Endothelial cell of umbilical vein (primary cell): ENCODE results near the gene GALNT13. TPM values are rescaled to one million over a fixed set of nuclear protein-coding genes. Genes with fewer than 3 reads are reported as not detected.

Source experiments
- BruUV-seq: library from RNA; stranded (reverse); fragments of 400-500 nt; replicated peaks from 2 replicates; lab custom pipeline; 2021; lab: Mats Ljungman, UMichigan
- CTCF ChIA-PET: fragments of 300-600, 350-600 bp; sonication (Branson Sonifier 250); formaldehyde crosslinking; loops from one replicate; lab custom pipeline; 2021; ENCODE audit warnings: antibody characterized with exemption, inconsistent platforms; lab: Charles Lee
- POLR2A ChIA-PET: fragments of 300-600, 350-600 bp; sonication (Branson Sonifier 250); formaldehyde crosslinking; loops from one replicate; lab custom pipeline; 2021; ENCODE audit warnings: antibody characterized with exemption, inconsistent platforms; lab: Charles Lee
- DNase-seq: peaks from one replicate; pipeline ENCODE4 v3.0.0-alpha.2; 2011; ENCODE audit warnings: low read depth, low spot score
- FAIRE-seq: peaks from 2 replicates; lab custom pipeline; 2011; peaks lifted over from hg19 to GRCh38; lab: Jason Lieb, UNC
- H2AFZ ChIP-seq: 2 replicates; pipeline ENCODE4 v1.6.0; 2012; ENCODE audit warnings: low read depth, low read length, control low read depth, inconsistent platforms
- H3K27ac ChIP-seq: 2 replicates; pipeline ENCODE4 v1.5.1; 2011; ENCODE audit warnings: low read depth, mild to moderate bottlenecking, control low read depth, low read length, moderate library complexity; ENCODE audit not compliant: insufficient read depth
- H3K27me3 ChIP-seq, 2 experiments: 2 replicates each; pipeline versions ENCODE4 v1.6.0 to v1.6.1; 2011; ENCODE audit warnings: low read length in 2 of 2, mixed read lengths in 1 of 2; ENCODE audit not compliant: control insufficient read depth in 2 of 2, insufficient read depth in 2 of 2
- H3K36me3 ChIP-seq, 2 experiments: 2 replicates in 1 of 2; 3 replicates in 1 of 2; pipeline ENCODE4 v1.5.1; 2011; ENCODE audit warnings: low read length in 2 of 2, mild to moderate bottlenecking in 1 of 2, moderate library complexity in 1 of 2; ENCODE audit not compliant: control insufficient read depth in 2 of 2, insufficient read depth in 2 of 2; ENCODE audit errors: extremely low read depth in 1 of 2
- H3K4me1 ChIP-seq: 3 replicates; pipeline ENCODE4 v1.5.1; 2011; ENCODE audit warnings: mild to moderate bottlenecking, low read length; ENCODE audit not compliant: control insufficient read depth, insufficient read depth; ENCODE audit errors: extremely low read depth
- H3K4me2 ChIP-seq: 2 replicates; pipeline ENCODE4 v1.6.1; 2011; ENCODE audit warnings: low read length, control low read depth, mixed read lengths; ENCODE audit not compliant: insufficient read depth
- H3K4me3 ChIP-seq, 3 experiments: fragments of 200-600 bp in 1 of 3; sonication (generic), shearing (Covaris generic) in 1 of 3; replicated peaks in 1 of 3; 2 replicates each; pipeline ENCODE4 v1.5.1; 2011 to 2016; ENCODE audit warnings: control low read depth in 3 of 3, low read length in 3 of 3, mild to moderate bottlenecking in 2 of 3, inconsistent platforms in 1 of 3, low read depth in 1 of 3, moderate library complexity in 1 of 3; ENCODE audit not compliant: insufficient read depth in 1 of 3
- H3K79me2 ChIP-seq: 2 replicates; pipeline ENCODE4 v1.6.0; 2012; ENCODE audit warnings: low read length, inconsistent platforms; ENCODE audit not compliant: control insufficient read depth, insufficient read depth
- H3K9ac ChIP-seq: replicated peaks from 2 replicates; pipeline ENCODE3; 2011; ENCODE audit warnings: low read length, control low read depth; ENCODE audit not compliant: insufficient read depth; ENCODE audit errors: extremely low read depth
- H3K9me1 ChIP-seq: replicated peaks from 3 replicates; pipeline ENCODE4 v1.6.0; 2011; ENCODE audit warnings: mild to moderate bottlenecking, low read length; ENCODE audit not compliant: control insufficient read depth, insufficient read depth; ENCODE audit errors: extremely low read depth
- H3K9me3 ChIP-seq: replicated peaks from 2 replicates; pipeline ENCODE4 v1.5.1; 2012; ENCODE audit warnings: low read length, inconsistent platforms; ENCODE audit not compliant: control insufficient read depth, insufficient read depth
- H4K20me1 ChIP-seq: replicated peaks from 2 replicates; pipeline ENCODE3; 2011; ENCODE audit warnings: mild to moderate bottlenecking, low read length; ENCODE audit not compliant: control insufficient read depth, insufficient read depth; ENCODE audit errors: extremely low read depth
- CTCF ChIP-seq, 2 donors: IDR thresholded peaks; 1 replicate in 1 of 2; 2 replicates in 1 of 2; pipeline ENCODE4 v1.5.1; 2011; ENCODE audit warnings: low read length in 2 of 2, mild to moderate bottlenecking in 2 of 2, moderate library complexity in 2 of 2, control low read depth in 1 of 2, inconsistent platforms in 1 of 2, low read depth in 1 of 2; ENCODE audit not compliant: insufficient read depth in 1 of 2; ENCODE audit errors: extremely low read depth in 1 of 2
- EZH2 ChIP-seq: IDR thresholded peaks from 2 replicates; pipeline ENCODE4 v1.6.1; 2012; ENCODE audit warnings: borderline replicate concordance, low read depth, mild to moderate bottlenecking, moderate library complexity, low read length, inconsistent platforms; ENCODE audit not compliant: severe bottlenecking
- FOS ChIP-seq: IDR thresholded peaks from 2 replicates; pipeline ENCODE4 v1.6.1; 2011; ENCODE audit warnings: mild to moderate bottlenecking, low read length, moderate library complexity, borderline replicate concordance; ENCODE audit not compliant: insufficient read depth
- GATA2 ChIP-seq: IDR thresholded peaks from 2 replicates; pipeline ENCODE4 v1.7.0; 2011; ENCODE audit warnings: low read depth, mild to moderate bottlenecking, moderate library complexity, mixed read lengths, low read length; ENCODE audit not compliant: insufficient read length, insufficient read depth
- JUN ChIP-seq: IDR thresholded peaks from 2 replicates; pipeline ENCODE4 v1.6.1; 2011; ENCODE audit warnings: borderline replicate concordance, low read depth; ENCODE audit not compliant: insufficient read length, insufficient read depth
- MYC ChIP-seq: IDR thresholded peaks from one replicate; pipeline ENCODE4 v1.6.1; 2011; ENCODE audit warnings: mild to moderate bottlenecking, low read depth, low read length
- POLR2A ChIP-seq: IDR thresholded peaks from 2 replicates; pipeline ENCODE4 v1.6.1; 2012; ENCODE audit warnings: low read depth, mild to moderate bottlenecking, control low read depth, low read length
- POLR2AphosphoS5 ChIP-seq: IDR thresholded peaks from 2 replicates; pipeline ENCODE4 v1.6.1; 2012; ENCODE audit warnings: low read depth, mild to moderate bottlenecking, control low read depth, low read length, moderate library complexity; ENCODE audit not compliant: insufficient read depth
- dilution Hi-C: fragments of 300-500 bp; cut with MboI; formaldehyde crosslinking; loops from one replicate; pipeline ENCODE4 v1.15.0; 2019; ENCODE audit warnings: low sequenced_read_pairs; ENCODE audit not compliant: extremely low pct_ligation_motif_present
- intact Hi-C: fragments of 100-400 bp; cut with micrococcal nuclease; formaldehyde crosslinking; loops from one replicate; pipeline ENCODE4 v1.10.0; 2022
- polyA plus RNA-seq, 4 experiments: library from polyadenylated mRNA; depleted of rRNA in 3 of 4; stranded (reverse) in 3 of 4; unstranded in 1 of 4; fragments of >200 nt; gene quantifications; 2 replicates each; pipeline versions ENCODE4 v1.2.1 to v1.2.3, GENCODE V29; 2011 to 2012; ENCODE audit warnings: missing spikeins in 1 of 4
- total RNA-seq: library from RNA; stranded (reverse); gene quantifications from 2 replicates; pipeline ENCODE4 v1.2.3, GENCODE V29; 2021
- TF ChIP-seq, protein P1 (sequence below): IDR thresholded peaks from 2 replicates; pipeline ENCODE4 v1.6.1; 2011; ENCODE audit not compliant: insufficient read depth, insufficient read length

GALNT13 gene
- total and polyA plus RNA-seq, 2 donors (not counting 3 experiments of a cell fraction or from before 2014, with no cell fraction given): 0.06 TPM; not detected in 1

DNA sequence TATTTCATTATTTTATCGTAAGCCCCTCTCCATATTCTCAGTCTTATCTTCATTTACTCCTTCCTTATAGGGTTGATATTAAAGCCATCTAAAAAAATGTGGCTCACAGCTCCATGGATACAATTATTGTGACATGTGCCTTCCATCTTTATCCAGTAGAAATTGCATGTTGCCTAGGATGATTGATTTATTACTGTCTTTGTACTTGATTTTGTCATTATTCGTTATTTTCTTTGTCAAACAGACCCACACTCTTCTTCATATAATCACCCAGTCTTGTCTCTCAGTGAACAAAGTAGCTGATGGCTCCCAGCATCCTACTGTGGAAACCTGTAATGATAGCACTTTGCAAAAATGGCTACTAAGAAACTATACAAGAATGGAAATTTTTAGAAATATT, 574.6 kb downstream of the GALNT13 start:
- Histone ChIP-seq H3K9me3 (no peaks in the 10 kb centered on the region), H3K4me2 (no peak overlapping the region), H3K9me1 (no peaks in the 10 kb centered on the region), H3K9ac (no peak overlapping the region), H3K36me3 (no peaks in the 10 kb centered on the region), H4K20me1 (no peaks in the 10 kb centered on the region), H3K4me3 (no peak overlapping the region), H3K27me3 (no peaks in the 10 kb centered on the region), H3K79me2 (no peaks in the 10 kb centered on the region), H3K27ac (no peak overlapping the region), H2AFZ (no peak overlapping the region), H3K4me1 (no peaks in the 10 kb centered on the region)
- intact Hi-C loops: no loop called here
- DNase-seq (no peak), FAIRE-seq (no peak)
- no TSS peak for BruUV-seq
- CTCF ChIA-PET: interaction anchor here (1.2 to 1.6 kb wide), 2 partner anchors 9 to 27 kb away, joined by 3 to 7 read pairs; no protein-coding TSS in a partner anchor
- dilution Hi-C loops: no loop called here
- TF ChIP-seq POLR2A (no peak), JUN (no peak), MYC (no peak), GATA2 (no peak), POLR2AphosphoS5 (no peak), EZH2 (no peak), FOS (no peak), CTCF (IDR thresholded peaks at IDR 0.05; ENCODE audit: extremely low read depth in 1 of 2, insufficient read depth in 1 of 2, low read depth in 1 of 2, low read length in 2 of 2) (no peak)
- TF ChIP-seq, protein P1, sequence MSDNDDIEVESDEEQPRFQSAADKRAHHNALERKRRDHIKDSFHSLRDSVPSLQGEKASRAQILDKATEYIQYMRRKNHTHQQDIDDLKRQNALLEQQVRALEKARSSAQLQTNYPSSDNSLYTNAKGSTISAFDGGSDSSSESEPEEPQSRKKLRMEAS: no peak
- POLR2A ChIA-PET: no interaction called here
